GM18868 (cell line): ENCODE measurements around the gene RSPO4.

Experiments used
- ATAC-seq: cut with Tn5 transposase; IDR thresholded peaks from one replicate; pipeline ENCODE4 v1.9.1; 2021; ENCODE audit warnings: mild to moderate bottlenecking, moderate library complexity; ENCODE audit not compliant: unreplicated experiment

The RSPO4 gene

DNA sequence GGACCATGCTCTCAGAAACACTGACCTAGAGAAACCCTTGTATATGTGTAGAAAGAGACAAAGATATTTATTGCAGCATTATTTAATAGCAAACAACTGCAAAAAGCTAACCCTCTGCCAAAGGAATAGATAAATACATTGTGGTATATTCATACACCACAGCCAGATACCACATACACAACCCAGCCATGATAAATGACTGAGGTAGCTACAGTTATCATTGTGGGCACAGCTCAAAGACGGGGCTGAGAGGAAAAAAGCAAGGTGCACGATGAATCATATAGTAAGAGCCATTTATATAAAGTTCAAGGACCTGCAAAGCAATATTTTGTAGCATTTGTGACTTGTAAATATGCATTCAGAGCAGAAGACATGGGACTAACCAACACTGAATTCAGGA, 30.8 kb downstream of the RSPO4 start:
- ATAC-seq: no peak

DNA sequence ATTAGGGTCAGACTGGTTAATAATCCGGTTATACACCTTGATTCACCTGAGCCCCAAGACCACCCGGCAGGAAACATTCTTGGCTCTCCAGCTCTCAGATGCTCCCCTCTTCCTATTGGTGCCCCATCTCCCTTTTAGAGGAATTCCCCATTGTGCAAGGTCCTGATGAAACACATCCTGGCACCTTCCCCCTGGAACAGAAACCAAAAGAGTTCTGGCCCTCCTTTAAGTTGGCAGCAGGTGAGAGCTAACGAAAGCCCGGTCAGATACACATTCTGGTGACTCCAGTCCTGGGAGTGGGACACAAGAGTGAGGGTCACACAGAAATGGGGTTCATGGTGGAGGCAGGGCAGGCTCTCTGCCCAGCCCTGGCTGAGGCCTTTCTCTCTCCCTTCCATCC, 32.2 kb downstream of the RSPO4 start:
- no peak for ATAC-seq

DNA sequence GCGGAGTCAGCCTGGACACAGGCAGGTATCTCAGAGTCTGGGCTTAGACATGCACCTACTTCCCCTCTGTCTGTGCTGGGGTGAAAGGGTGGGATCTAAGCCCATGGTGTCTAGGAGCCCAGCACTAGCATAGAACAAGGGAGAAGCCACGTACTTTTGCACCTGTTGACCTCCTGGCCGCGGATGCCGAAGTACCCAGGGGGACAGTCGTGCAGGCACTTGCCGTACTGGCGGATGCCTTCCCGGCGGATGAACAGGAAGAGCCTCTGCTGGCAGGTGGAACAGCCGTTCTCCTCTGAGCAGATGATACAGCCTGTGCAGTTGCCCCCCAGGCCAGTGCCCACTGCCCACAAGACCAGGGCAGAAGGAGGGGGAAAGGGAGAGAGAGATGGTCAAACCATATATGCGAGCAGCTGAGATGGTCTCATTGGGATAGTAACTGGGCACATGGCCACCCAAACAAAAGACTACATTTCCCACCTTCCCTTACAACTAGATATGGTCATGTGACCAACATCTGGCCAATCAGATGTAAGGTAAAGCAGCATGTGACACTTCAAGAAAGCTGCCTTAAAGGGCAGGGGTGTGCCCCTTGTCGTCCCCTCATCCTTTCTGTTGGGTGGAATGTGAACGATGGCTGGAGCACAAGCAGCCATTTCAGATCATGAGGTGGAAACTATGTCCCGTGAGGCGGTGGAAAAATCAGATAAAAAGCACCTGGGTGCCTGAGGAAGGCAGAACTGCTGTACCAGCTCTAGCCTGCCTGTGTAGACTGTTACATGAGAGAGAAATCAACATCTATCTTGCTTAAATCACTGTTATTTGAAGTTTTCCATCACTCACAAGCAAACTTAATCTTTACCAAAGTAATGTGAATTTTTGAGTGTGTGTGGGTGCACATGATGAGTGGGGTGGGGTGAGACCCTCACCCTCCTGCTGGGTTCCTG, 34.0 kb downstream of the RSPO4 start:
- ATAC-seq: no peak

DNA sequence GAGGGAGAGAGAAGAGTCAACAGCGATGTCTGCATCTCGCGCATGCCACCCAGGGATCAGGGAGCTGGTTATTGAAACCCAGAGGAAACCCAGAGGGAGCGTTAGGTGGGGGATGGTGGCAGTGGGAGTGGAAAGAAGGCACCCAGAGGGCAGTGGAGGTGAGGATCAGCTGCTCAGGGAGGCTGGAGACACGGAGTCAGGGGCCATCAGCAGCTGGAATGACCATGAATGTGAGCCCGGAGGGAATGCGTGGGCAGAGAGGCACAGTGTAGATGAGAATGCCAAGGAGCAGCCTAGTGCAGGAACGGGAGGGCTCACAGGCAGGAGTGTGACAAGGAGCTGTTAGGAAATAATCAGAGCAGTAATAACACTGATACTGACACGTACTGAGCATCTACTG, 36.2 kb downstream of the RSPO4 start:
- ATAC-seq: no peak

DNA sequence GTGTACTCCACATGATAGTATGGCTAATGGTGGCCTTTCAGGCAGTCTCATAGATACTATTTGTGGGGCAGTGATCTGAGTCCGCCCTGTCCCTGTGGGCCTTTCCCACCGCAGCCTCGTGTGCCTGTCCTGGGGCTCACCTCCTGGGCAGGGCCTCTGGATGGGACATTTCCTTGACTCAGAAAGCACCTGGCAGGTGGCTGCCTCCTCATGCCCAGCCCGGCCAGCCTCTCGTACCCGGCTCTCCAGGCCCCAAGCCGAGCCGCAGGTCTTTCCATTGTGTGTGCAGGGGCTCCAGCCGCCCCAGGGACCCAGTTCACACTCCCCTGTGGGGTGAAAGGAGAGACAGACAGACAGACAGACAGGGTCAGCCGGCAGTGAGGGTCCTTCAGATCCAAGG, 38.3 kb downstream of the RSPO4 start:
- ATAC-seq: no peak

DNA sequence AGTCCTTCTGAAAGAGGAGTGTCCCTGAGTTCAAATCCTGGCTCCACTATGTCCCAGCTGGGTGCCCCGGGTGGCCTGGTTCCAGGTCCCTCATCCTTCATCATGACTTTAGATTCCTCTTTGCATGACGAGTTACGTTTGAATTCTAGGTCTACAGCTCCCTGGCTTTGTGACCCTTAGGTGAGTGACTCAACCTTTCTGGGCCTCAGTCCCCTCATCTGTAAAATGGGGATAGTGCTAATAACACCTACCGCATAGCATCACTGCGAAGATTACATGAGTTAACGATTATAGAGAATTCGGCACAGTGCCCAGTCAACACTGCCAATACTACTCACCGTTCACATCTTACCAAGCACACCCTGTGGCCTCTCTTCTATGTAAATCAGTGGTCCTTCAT, 39.4 kb downstream of the RSPO4 start:
- ATAC-seq: no peak

DNA sequence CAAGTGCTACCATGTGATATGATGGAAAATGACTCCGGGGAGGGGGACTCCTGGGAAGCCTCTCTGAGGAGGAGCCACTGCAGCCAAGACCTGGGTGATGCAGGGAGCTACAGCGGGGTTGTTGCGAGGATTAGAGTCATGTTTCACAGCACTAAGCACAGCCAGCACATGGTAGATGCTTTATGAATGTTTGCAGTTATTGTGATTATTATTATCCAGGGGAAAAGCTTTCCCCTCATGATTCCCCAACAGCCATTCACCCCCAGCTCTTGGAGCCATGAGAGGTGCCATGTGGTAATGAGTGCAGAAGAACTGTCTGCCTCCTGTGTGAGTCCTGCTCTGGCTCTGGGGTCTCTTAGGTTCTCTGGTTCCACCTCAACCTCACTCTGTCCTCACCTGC, 39.9 kb downstream of the RSPO4 start:
- no peak for ATAC-seq

DNA sequence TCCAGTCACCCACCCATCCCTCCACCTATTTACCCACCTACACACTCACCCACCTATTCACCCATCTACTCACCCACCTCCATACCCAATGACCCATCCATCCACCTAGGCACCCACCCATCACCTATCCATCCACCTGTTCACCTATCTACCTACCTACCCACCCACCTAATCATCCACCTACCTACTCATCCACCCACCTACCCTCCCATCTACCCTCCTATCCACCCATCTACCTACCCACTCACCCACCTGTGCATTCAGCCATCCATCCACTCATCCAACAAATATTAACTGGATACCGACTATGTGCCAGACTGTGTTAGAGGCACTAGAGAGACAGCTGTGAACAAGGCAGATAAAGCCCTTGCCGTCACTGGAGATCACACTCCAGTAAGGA, 40.3 kb downstream of the RSPO4 start:
- ATAC-seq: no peak

DNA sequence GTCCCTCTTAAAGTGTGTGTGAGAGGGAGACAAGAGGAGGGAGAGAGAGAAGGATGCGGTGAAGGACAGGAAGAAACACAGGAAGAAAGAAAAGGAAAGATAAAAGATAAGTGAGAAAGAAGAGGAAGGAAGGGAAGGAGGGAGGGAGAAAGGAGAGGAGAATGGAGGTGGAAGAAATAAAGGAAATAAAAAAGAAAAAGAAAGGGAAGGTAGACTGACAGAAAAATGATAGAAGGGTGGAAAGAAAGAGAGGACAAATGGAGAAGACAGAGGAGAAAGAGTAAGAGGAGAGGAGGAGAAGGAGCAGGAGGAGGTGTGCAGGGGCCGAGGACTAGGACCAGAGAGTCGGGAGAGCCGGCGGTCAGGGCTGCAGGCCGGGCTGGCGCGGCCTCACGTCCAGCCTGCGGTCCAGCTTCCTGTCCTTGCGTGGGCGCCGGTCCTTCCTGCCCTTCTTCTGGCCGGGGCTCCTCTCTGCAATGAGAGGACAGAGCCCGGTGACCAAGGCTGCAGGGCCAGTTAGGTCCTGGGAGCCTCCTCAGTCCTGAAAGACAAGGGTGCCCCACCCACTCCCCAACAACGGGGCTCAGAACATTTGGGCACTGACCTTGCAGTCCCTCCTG, 42.0 kb downstream of the RSPO4 start:
- no peak for ATAC-seq

DNA sequence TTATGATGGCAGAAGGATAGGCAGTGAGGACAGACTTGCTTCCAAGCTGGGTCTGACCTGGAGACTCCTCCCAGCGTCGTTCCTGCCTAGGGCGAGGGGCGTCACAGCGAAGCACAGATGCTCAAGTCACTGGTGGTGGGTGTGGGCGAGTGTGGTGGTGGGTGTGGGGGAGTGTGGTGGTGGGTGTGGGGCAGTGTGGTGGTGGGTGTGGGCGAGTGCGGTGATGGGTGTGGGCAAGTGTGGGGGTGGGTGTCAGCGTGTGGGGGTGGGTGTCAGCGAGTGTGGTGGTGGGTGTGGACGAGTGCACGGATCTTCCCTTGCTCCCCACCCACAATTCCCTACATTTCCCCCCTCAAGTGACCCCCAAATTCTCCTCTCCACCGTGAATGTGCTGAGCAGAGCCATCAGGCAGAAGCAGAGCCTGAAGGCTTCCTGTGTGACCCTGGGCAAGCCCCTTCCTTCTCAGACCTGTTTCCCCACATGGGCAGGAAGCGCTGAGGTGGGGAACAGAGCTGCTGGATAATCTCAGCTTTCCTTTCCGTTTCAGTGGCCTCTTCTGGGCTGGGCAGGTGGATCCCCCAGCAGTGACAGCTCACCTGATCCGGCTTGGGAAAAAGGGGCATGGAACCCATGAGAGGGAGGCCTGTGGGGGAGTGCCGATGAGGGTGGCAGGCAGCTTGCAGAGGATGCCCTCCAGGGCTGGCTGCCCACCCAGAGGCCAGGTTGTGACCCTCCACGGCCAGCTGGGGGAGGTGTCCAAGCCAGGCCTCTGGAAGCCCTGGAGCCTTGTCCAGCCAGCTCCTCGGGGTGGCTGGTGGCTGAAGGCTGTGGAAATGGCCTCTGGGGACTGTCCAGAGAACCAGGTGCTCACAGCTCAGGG, 42.9 kb downstream of the RSPO4 start:
- no peak for ATAC-seq

DNA sequence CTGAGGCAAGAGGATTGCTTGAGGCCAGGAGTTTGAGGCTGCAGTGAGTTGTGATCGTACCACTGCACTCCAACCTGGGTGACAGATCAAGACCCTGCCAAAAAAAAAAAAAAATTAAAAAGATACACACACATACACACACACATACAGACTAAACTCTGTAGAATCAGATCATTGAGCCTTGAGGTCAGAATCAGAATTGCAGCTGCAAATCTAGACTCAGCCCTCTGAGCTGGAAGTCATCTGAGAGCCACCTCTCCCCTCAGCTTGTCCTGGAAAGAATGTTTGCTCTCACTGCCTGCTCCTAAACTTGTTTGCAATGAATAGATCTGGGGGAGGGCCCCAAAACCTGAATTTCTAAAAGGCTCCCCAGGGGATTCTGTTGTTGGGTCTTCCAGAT, 44.6 kb downstream of the RSPO4 start:
- ATAC-seq: no peak

DNA sequence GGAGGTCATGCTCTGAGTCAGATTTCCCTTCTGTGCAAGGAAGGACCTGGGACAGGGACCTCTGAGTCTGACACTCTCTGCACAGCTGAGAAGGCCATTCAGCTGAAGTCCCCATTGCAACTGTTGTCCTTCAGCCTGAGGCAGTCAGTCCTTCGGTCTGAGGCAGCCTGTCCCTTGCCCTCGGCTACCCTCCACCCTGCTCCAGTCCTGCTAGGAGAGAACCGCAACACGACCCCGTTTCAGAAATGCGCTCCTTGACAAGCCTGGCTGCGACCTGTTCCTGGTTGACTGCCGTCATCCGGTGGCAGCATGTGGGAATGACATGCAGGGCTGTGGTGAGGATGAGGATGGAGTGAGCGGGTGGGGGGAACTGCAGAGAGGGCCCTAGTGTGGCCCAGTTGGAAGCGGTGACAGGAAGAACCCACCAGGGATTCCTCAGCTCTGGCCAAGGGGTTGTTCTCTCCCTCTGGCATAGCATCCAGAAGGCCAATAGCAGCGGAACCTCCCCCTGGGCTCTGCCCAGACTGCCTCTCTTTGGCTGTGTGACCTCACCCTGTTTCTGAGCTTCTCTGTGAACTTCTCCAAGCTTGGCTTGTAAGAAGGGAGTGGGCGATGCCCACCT, 45.7 kb downstream of the RSPO4 start:
- no peak for ATAC-seq

DNA sequence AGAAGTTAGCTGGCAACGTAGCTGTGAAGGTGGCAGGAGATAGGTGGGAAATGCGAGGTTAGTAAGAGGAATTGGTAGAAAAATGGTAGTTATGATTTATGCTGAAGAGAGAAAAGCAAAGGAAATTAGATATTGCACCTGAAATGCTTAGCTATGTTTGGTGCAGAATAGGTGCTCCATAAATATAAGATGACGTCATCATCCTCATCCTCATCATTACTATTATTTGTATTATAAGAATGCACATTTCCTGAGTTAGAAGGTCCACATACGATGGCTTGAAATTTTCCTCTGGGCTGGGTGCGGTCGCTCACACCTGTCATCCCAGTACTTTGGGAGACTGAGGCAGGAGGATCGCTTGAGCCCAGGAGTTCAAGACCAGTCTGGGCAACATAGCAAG, 46.5 kb downstream of the RSPO4 start:
- no peak for ATAC-seq

DNA sequence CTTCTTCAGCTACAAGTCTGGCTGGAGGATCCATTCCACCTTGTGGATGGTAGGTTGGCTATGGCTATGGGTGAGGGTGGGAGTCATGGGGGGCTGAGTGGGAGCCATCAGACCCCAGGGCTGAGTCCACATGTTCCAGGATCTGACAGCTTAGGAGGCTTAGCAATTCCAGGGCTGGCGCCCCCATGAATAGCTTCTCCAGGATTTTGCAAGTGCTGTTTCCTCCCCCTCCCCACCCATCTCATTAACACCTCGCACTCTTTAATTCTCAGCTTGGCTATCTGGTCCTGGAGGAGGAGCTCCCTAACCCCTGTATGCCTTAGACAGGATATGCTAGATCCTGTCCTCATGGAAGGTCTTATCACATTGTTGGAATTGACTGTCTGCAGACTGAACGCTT, 47.0 kb downstream of the RSPO4 start:
- no peak for ATAC-seq

DNA sequence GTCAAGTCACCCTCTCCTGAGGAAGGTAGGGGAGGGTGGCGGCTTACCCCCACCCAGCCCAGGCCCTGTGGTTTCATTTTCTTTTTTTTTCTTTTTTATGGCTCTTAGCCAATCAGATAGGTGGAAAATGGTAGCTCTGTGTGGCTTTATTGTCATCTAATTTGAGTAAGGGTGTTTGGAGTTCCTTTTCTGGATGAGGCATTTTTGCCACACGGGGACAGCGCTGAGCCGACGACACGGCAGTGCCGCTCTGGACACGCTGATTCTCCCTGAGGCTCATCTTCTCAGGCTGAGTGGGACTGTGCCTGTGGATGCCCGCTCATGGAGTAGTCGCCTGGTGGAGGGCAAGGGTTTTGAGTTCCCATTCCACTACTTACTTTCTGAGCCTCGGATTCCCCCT, 48.4 kb downstream of the RSPO4 start:
- ATAC-seq: no peak

DNA sequence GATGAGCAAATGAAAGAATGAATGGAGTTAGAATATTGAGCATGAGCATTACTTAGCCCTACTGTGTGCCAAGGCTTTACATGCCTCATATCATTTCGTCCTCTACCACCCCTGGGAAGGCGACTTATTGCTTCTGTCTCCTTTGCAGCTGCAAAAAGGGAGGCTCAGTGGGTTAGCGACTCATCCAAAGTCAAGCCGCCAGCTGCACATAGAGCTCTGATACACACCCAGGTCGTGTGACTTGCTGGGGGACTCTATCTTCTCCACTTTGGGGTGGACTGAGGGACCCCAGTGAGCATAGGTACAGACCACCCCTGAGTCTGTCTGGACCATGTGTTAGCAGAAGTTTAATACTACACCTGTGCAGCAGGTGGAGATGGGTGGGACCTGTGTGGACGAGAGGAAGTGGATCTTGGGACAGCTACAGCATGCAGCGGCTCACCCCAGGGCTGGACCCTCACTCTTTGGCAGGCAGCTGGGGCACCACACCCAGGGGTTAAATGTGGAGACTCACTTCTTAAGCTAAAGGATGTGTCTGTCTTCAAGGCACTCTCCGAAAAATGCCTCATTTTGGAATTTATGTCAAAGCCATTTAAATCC, 49.8 kb downstream of the RSPO4 start:
- no peak for ATAC-seq

DNA sequence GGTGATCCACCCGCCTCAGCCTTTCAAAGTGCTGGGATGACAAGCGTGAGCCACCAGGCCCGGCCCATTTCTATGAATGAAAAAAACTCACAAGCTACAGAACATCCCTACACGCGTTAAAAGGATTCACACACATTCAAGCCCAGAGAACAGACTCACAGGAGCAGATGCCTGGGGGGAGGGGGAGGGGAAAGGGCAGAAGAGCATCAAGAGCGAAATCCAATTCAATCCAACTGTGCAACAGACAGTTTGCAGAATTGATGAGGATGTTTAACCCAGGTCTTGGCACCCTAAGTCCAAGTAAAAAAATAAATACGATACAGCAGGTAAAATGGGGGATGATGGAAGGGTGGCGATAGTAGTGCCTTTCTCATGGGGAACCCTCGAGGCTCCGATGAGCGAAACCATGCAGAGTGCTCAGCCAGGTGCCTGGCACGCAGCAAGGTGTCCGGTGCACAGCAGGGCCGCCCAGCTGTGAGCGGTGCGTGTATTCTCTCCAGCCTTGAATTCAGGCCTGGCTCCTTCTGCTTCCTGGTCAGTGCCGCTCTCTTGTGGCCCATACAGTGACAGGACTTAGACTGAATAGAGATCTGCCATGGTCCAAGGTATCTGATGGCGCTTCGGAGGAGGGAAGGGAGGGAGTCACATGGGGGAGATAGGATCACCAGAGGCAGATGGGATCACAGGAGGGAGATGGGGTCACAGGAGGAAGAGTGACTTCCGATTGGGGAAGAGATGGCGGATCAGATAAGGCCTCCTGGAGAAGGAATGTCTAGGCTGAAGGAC, 50.5 kb downstream of the RSPO4 start:
- no peak for ATAC-seq

DNA sequence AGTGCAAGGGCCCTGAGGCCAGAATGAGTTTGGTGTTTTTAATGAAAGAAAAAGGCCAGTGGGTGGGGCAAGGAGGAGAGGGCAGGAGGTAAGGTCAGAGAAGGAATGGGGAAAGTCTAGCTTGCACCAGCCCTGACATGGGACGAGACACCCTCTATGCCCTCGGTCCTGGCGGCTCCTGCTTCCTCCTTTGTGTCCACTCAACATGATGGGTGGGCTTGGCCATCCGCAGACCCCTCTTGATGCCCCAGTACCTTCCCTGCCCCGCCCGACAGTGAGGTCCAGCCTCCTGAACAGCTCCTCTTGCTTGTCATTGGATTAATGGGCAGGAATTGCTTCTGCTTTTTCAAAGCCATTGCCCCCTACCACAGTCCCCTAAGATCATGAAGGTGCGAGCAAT, 52.4 kb downstream of the RSPO4 start:
- ATAC-seq: no peak

DNA sequence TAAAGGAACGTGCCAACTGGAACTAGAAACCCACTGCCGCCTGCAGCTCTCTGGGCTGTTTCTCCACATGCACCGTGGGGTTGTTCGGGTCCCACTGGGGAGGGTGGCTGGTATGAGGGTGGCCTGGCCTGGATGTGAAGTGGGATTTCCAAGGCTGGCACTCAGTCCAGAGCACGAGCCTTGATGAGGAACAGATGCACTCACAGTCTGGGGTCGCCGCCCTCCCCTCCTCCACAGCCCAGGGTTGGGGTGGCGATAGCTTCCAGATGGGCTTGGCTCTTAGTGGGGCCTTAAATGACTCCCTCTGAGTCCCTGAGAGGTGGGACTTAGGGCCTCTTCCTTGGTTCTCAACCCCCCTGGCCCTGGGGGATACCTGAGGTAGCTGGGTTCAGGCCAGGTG, 55.3 kb downstream of the RSPO4 start:
- ATAC-seq: no peak

DNA sequence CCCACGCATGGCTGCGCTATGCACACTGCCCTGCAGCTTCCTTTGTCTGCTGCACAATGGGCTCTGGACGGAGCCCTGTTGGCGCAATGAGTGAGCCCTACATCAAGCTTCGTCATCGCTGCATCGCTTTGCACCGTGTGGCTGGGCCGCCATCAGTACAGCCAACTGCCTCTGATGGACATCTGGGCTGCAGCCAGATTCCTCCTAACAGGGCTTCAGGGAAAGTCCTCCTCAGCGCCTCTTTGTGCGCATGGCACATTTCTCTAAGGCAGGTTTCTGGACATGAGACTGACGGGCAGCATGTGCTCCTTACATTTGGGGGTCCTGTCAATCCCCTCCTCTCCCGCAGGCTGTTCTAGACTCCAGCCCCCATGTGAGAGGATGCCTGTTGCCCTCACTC, 56.3 kb downstream of the RSPO4 start:
- no peak for ATAC-seq
